Gastroesophageal sphincter (tissue), 3 donors: Measurements from ENCODE around the gene AMER2.

Experiments used
- CTCF ChIP-seq, 4 experiments: fragments of 200-600 bp in 2 of 4; fragments of 450-650 bp in 2 of 4; sonication (generic) in 1 of 4; IDR thresholded peaks; one replicate each; pipeline ENCODE4 v1.5.1; 2017 to 2019; ENCODE audit warnings: antibody characterized with exemption in 4 of 4, mild to moderate bottlenecking in 2 of 4, moderate library complexity in 2 of 4
- POLR2AphosphoS5 ChIP-seq: sonication (generic); formaldehyde crosslinking; IDR thresholded peaks from one replicate; pipeline ENCODE4 v1.6.1; 2017; ENCODE audit warnings: antibody characterized with exemption

- TF ChIP-seq POLR2AphosphoS5 (no peak), CTCF (IDR thresholded peaks at IDR 0.05) (no peak)
Observed at GRCh38 chr13:25130944-25131343, 41.1 kb downstream of the AMER2 start.
